Measurements from ENCODE around the gene KRTAP19-3.

- TF ChIP-seq POLR2A (IDR thresholded peaks at IDR 0.05) (no peak), CTCF (IDR thresholded peaks at IDR 0.05) (no peak)
These were observed 5.3 kb upstream of the KRTAP19-3 start, which contains the start of gene KRTAP19-4 for GRCh38 chr21:30497065-30497464.

All from testis (tissue), 2 donors.